ENCODE data around the gene PRDM12. TPM values are rescaled to one million over a fixed set of nuclear protein-coding genes. Genes with fewer than 3 reads are reported as not detected.

Gene PRDM12
- total RNA-seq, 1 donor from 2014 or later, result not detected

DNA sequence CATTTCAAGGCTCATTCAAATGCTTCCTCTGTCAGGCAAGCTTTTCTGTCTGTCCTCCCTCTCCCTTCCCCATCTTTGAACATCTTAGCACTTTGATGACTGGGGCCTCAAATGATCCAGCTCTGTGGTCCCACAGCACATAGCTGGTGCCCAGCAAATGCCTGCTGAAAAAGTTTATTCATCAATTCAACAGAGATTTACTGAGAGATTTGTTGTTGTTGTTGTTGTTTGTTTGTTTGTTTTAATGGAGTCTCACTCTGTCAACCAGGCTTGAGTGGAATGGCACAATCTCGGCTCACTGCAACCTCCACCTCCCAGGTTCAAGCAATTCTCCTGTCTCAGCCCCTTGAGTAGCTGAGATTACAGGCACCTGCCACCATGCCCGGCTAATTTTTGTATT lies 23.2 kb downstream of the PRDM12 start:
- no peak overlapping the region for H3K4me3 Mint-ChIP-seq
- no peaks in the 10 kb centered on the region for H3K4me1 Mint-ChIP-seq
- intact Hi-C loops (cut with micrococcal nuclease), result no loop called here
- no peak for ATAC-seq (ENCODE audit: low read depth)
- H3K36me3 Mint-ChIP-seq (ENCODE audit: low read depth), result no peaks in the 10 kb centered on the region
- H3K27ac Mint-ChIP-seq, result no peak overlapping the region
- ChIA-PET CTCF (no interaction called here), POLR2A (no interaction called here)
- DNase-seq, result no peak
- H3K9me3 Mint-ChIP-seq, result peaks cover 2% of the 10 kb centered on the region
- peaks cover 4% of the 10 kb centered on the region for H3K27me3 Mint-ChIP-seq
- TF ChIP-seq, protein P1, sequence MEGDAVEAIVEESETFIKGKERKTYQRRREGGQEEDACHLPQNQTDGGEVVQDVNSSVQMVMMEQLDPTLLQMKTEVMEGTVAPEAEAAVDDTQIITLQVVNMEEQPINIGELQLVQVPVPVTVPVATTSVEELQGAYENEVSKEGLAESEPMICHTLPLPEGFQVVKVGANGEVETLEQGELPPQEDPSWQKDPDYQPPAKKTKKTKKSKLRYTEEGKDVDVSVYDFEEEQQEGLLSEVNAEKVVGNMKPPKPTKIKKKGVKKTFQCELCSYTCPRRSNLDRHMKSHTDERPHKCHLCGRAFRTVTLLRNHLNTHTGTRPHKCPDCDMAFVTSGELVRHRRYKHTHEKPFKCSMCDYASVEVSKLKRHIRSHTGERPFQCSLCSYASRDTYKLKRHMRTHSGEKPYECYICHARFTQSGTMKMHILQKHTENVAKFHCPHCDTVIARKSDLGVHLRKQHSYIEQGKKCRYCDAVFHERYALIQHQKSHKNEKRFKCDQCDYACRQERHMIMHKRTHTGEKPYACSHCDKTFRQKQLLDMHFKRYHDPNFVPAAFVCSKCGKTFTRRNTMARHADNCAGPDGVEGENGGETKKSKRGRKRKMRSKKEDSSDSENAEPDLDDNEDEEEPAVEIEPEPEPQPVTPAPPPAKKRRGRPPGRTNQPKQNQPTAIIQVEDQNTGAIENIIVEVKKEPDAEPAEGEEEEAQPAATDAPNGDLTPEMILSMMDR (IDR thresholded peaks at IDR 0.05), result no peak

DNA sequence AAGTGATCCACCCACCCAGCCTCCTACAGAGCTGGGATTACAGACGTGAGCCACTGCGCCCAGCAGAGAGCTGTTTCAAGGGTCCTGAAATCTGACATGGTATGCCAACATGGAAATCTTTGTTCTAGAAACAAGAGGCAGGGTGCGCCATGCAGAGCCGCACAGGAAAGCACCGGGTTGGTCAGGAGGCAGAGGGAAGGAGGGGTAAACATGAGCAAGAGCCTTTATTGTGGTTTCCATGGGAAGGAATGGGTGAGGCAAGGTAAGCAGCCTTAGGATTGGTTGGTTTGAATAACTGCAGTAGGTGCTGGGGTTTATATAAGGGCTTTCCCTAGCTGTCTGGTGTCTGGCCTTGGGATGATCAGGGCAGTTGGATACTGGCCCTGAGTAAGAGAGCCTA lies 23.7 kb downstream of the PRDM12 start:
- TF ChIP-seq, protein P1 (IDR thresholded peaks at IDR 0.05), result no peak
- Mint-ChIP-seq H3K27ac (no peak overlapping the region), H3K4me1 (peaks cover 2% of the 10 kb centered on the region), H3K4me3 (no peak overlapping the region), H3K36me3 (ENCODE audit: low read depth) (no peaks in the 10 kb centered on the region), H3K27me3 (peaks cover 4% of the 10 kb centered on the region), H3K9me3 (peaks cover 2% of the 10 kb centered on the region)
- no peak for DNase-seq
- ChIA-PET CTCF (no interaction called here), POLR2A (no interaction called here)
- intact Hi-C loops (cut with micrococcal nuclease), result no loop called here
- no peak for ATAC-seq (ENCODE audit: low read depth)

DNA sequence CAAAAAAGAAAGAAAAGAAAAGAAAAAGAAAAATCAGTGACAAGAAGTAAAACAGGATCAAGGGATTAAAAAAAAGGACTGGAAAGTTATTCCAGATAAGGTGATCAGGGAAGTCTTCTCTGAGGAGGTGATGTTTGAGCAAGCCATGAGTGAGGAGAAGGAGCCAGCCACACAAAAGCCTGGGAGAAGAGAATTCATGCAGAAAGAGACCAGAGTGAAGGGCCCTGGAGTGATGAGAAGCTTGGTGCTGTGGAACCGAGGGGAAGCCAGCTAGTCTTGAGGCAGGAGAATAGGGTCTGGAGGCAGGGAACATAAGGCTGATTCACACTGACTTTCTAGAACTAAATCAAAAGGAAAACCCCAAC lies 25.2 kb downstream of the PRDM12 start:
- no peak for ATAC-seq (ENCODE audit: low read depth)
- Mint-ChIP-seq H3K4me1 (peaks cover 9% of the 10 kb centered on the region), H3K9me3 (peaks cover 2% of the 10 kb centered on the region), H3K36me3 (ENCODE audit: low read depth) (peaks cover 8% of the 10 kb centered on the region), H3K27ac (no peak overlapping the region), H3K4me3 (no peak overlapping the region), H3K27me3 (peaks cover 4% of the 10 kb centered on the region)
- TF ChIP-seq, protein P1 (IDR thresholded peaks at IDR 0.05), result no peak
- DNase-seq, result no peak
- ChIA-PET POLR2A (no interaction called here), CTCF (interaction anchor here (1.0 to 1.9 kb wide), 3 partner anchors 13 to 357 kb away, joined by 3 to 6 read pairs (median 3); no protein-coding TSS in a partner anchor)
- intact Hi-C loops (cut with micrococcal nuclease), result no loop called here

DNA sequence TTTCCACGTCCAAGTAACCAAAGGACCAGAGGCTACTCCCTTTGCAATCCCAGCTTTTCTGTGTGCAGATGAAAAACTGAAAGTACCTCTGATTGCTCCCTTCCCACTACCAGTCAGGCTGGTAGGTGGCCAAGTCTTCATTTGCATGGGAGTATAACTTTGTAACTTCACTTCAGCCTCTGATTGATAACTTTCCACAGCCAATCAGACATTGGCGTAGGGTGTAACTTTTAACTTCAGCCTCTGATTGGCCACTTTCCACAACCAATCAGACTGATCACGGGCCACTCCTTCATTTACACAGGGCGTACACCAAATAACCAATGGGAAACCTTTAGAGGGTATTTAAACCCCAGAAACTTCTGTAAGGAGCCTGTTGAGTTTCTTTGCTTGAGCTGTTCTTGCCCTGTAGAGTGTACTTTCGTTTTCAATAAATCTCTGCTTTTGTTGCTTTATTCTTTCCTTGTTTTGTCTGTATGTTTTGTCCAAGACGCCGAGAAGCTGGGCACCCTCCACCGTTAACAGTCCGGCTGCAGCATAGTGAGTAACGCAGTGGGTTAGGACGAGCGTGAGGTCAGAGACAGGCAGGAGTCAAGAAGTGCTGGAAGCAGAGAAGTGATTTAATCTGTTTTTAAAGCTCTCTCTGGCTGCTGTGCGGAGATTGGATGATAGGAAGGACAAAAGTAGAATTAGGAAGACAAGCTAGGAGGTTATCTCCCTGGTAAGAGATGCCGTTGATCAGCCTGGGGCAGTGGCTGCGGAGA lies 25.7 kb downstream of the PRDM12 start:
- peak overlapping the region; percentile 0 for H3K4me3 Mint-ChIP-seq
- ATAC-seq (ENCODE audit: low read depth) (no peak), DNase-seq (no peak)
- peaks cover 4% of the 10 kb centered on the region for H3K27me3 Mint-ChIP-seq
- H3K27ac Mint-ChIP-seq, result no peak overlapping the region
- TF ChIP-seq, protein P1 (IDR thresholded peaks at IDR 0.05), result no peak
- intact Hi-C loops (cut with micrococcal nuclease), result loop anchor here (5.0 kb wide), 1 partner anchor 437 kb away; the partner anchor contains the start of gene NUP214
- peaks cover 14% of the 10 kb centered on the region for H3K4me1 Mint-ChIP-seq
- peaks cover 2% of the 10 kb centered on the region for H3K9me3 Mint-ChIP-seq
- ChIA-PET POLR2A (no interaction called here), CTCF (interaction anchor here (1.0 to 1.9 kb wide), 3 partner anchors 12 to 357 kb away, joined by 3 to 6 read pairs (median 3); no protein-coding TSS in a partner anchor)
- peaks cover 10% of the 10 kb centered on the region for H3K36me3 Mint-ChIP-seq (ENCODE audit: low read depth)

DNA sequence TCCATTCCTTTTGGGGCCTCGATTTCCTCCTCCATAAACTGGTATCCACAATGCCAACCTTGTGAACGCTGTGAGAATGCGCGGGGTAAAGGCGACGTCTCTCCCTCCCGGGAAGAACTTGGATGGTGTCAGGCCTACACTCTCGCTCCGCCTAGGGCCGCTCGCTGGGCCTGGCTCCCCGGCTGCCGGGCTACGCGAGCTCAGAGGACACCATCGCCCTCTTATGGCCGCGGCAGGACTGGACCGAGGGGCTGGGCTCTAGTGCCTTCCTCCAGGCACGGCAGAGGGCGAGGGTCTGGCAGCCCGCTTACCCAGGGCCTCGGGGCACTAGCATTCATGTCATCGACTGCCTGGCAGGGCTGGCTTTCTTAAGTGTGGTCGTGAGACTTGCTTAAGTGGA lies 27.9 kb downstream of the PRDM12 start:
- no peaks in the 10 kb centered on the region for H3K9me3 Mint-ChIP-seq
- H3K27me3 Mint-ChIP-seq, result peaks cover 3% of the 10 kb centered on the region
- ChIA-PET POLR2A (interaction anchor here (0.7 to 1.9 kb wide), 4 partner anchors 9 to 433 kb away, joined by 6 to 8 read pairs (median 7); partner anchors contain the start of gene NUP214), CTCF (interaction anchor here (1.4 to 2.1 kb wide), 3 partner anchors 8 to 10 kb away, joined by 6 to 17 read pairs (median 16); no protein-coding TSS in a partner anchor)
- ATAC-seq (ENCODE audit: low read depth), result no peak
- no peak overlapping the region for H3K27ac Mint-ChIP-seq
- TF ChIP-seq, protein P1 (IDR thresholded peaks at IDR 0.05), result no peak
- no peak for DNase-seq
- peaks cover 25% of the 10 kb centered on the region for H3K4me1 Mint-ChIP-seq
- H3K36me3 Mint-ChIP-seq (ENCODE audit: low read depth), result peaks cover 31% of the 10 kb centered on the region
- H3K4me3 Mint-ChIP-seq, result peak overlapping the region; percentile 94
- intact Hi-C loops (cut with micrococcal nuclease), result loop anchor here (5.0 kb wide), 1 partner anchor 435 kb away; the partner anchor contains the start of gene NUP214
